GM19025 (cell line): ENCODE measurements around the gene PDAP1.
"Not testable (repeated sequence)": the region's sequence is repeated elsewhere in the genome, so short reads cannot be mapped to it uniquely, and the experiment has no call there.

Experiments
- ATAC-seq: cut with Tn5 transposase; IDR thresholded peaks from one replicate; pipeline ENCODE4 v1.9.1; 2021; ENCODE audit warnings: mild to moderate bottlenecking, low read depth, moderate library complexity; ENCODE audit not compliant: unreplicated experiment

PDAP1 gene

DNA sequence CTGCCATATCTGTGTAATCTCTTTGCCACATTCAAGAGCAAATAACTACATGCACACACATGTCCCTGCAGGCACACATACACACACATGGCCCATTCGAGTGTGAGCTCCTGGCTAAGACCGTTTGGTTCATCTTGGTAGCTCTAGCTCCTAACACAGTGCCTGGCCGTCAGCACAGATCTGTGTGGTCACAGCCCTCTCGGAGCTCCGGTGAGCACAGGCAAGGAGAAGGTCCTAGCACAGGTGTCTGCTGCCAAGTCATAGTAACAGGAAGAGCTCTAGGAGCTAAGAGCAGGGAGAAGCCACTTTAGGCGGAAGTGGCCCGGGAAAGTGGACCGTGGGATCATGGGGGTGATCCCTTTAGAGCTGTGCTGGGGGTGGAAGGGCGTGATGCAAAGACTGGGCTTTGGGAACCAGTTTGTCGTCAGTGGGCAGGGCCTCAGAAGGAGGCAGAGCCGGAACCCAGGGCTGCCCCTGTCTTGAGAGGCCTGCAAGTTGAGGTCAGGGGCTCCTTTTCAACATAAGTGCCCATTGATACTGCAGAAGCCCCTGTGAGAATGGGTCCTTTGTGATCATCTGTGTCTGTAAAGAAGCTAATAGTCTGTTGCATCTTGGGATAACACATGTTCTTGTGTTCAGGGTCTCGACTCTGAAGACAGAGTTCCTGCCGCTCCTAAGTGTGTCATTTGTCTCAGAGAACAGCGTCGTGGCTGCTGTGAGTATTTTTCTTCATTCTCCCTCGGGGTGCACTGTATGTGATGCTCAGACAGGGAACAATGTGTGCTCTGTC lies 50.5 kb downstream of the PDAP1 start:
- ATAC-seq: no peak

DNA sequence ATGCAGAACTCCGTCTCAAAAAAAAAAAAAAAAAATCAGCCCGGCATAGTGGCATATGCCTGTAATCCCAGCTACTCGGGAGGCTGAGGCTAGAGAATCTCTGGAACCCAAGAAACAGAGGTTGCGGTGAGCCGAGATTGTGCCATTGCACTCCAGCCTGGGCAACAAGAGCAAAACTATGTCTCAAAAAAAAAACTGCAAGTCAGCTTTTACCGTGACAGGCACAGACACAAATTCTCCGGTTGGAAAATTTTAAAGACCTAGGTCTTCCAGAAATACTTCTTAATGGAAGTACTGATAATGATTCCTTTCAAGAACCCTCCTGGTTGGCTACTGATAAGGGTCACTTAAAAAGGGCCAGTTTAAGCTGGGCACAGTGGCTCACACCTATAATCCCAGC lies 53.3 kb downstream of the PDAP1 start:
- ATAC-seq: no peak

DNA sequence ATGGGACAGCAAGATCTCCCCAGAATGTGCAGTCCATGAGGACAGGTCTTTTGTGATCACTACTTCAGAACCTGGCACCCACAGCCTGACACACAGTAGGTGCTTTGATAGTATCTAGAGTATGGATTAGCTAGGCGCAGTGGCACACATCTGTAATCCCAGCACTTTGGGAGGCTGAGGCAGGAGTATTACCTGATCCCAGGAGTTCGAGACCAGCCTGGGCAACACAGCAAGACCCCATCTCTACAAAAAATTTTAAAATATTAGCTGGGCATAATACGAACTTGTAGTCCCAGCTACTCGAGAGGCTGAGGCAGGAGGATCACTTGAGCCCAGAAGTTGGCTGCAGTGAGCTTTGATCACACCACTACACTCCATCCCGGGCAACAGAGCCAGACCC lies 56.1 kb downstream of the PDAP1 start:
- no peak for ATAC-seq

DNA sequence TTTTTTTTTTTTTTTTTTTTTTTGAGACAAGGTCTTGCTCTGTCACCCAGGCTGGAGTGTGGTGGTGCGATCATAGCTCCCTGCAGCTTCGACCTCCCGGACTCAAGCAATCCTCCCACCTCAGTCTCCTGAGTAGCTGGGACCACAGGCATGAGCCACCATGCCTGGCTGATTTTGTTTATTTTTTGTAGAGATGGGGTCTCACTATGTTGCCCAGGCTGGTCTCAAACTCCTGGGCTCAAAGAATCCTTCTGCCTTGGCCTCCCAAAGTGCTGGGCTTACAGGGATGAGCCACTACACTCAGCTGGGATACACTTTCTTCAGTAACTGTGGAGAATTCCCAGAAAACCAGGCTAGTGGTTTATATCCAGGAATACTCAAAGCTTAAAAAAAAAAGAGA lies 57.8 kb downstream of the PDAP1 start:
- ATAC-seq: not testable (repeated sequence)
